GM21360 (cell line): ENCODE measurements around the gene LRRTM4.
"Not testable (repeated sequence)": the region's sequence is repeated elsewhere in the genome, so short reads cannot be mapped to it uniquely, and the experiment has no call there.

Experiments used
- ATAC-seq: cut with Tn5 transposase; IDR thresholded peaks from one replicate; pipeline ENCODE4 v1.9.1; 2021; ENCODE audit warnings: mild to moderate bottlenecking, moderate library complexity; ENCODE audit not compliant: unreplicated experiment

LRRTM4 gene

GRCh38 chr2:76921006-76921405 lies 601.2 kb downstream of the LRRTM4 start:
- no peak for ATAC-seq

- ATAC-seq: no peak
Observed at GRCh38 chr2:76895469-76895868, 626.7 kb downstream of the LRRTM4 start.

GRCh38 chr2:76870581-76870980 lies 651.6 kb downstream of the LRRTM4 start:
- ATAC-seq: no peak

GRCh38 chr2:76870011-76870410 lies 652.2 kb downstream of the LRRTM4 start:
- no peak for ATAC-seq

- ATAC-seq: no peak
Observed at GRCh38 chr2:76867854-76868253, 654.3 kb downstream of the LRRTM4 start.

- ATAC-seq: no peak
Observed at GRCh38 chr2:76866464-76866863, 655.7 kb downstream of the LRRTM4 start.

- ATAC-seq: no peak
Observed at GRCh38 chr2:76862901-76863300, 659.3 kb downstream of the LRRTM4 start.

- peak; percentile 64 for ATAC-seq
Observed at GRCh38 chr2:76861708-76862107, 660.5 kb downstream of the LRRTM4 start.

GRCh38 chr2:76851000-76851399 lies 671.2 kb downstream of the LRRTM4 start:
- no peak for ATAC-seq

- no peak for ATAC-seq
Observed at GRCh38 chr2:76849086-76849485, 673.1 kb downstream of the LRRTM4 start.

- ATAC-seq: no peak
Observed at GRCh38 chr2:76839826-76840225, 682.4 kb downstream of the LRRTM4 start.

GRCh38 chr2:76829374-76830234 lies 692.6 kb downstream of the LRRTM4 start:
- no peak for ATAC-seq

GRCh38 chr2:76826691-76827090 lies 695.5 kb downstream of the LRRTM4 start:
- ATAC-seq: no peak

GRCh38 chr2:76825140-76825970 lies 696.8 kb downstream of the LRRTM4 start:
- ATAC-seq: no peak

GRCh38 chr2:76821731-76822130 lies 700.4 kb downstream of the LRRTM4 start:
- no peak for ATAC-seq

- no peak for ATAC-seq
Observed at GRCh38 chr2:76813084-76813483, 709.1 kb downstream of the LRRTM4 start.

GRCh38 chr2:76812156-76812555 lies 710.0 kb downstream of the LRRTM4 start:
- ATAC-seq: no peak

GRCh38 chr2:76809136-76809535 lies 713.0 kb downstream of the LRRTM4 start:
- ATAC-seq: no peak

- ATAC-seq: no peak
Observed at GRCh38 chr2:76808732-76809131, 713.4 kb downstream of the LRRTM4 start.

GRCh38 chr2:76793647-76794334 lies 728.4 kb downstream of the LRRTM4 start:
- ATAC-seq: no peak

GRCh38 chr2:76781313-76781712 lies 740.9 kb downstream of the LRRTM4 start:
- ATAC-seq: not testable (repeated sequence)
